Muscle of leg (tissue), 11 donors: ENCODE measurements around the gene APBB1. TPM values are rescaled to one million over a fixed set of nuclear protein-coding genes. Genes with fewer than 3 reads are reported as not detected.
A peak's percentile ranks its signal among the peaks of the same experiment; 100 is the strongest.
"Not testable (repeated sequence)": the region's sequence is repeated elsewhere in the genome, so short reads cannot be mapped to it uniquely, and the experiment has no call there.

Experiments used
- DNase-seq: peaks from one replicate; pipeline ENCODE4 v3.0.0; 2013
- H3K27ac ChIP-seq: one replicate; pipeline ENCODE4 v1.5.1; 2013; ENCODE audit warnings: mild to moderate bottlenecking, low read length, control low read depth
- H3K27me3 ChIP-seq: one replicate; pipeline ENCODE4 v1.6.1; 2013; ENCODE audit warnings: low read length; ENCODE audit not compliant: control insufficient read depth, insufficient read depth
- H3K36me3 ChIP-seq: one replicate; pipeline ENCODE4 v1.6.1; 2013; ENCODE audit warnings: low read length; ENCODE audit not compliant: control insufficient read depth, insufficient read depth
- H3K4me1 ChIP-seq: one replicate; pipeline ENCODE4 v1.6.1; 2013; ENCODE audit warnings: low read length; ENCODE audit not compliant: control insufficient read depth, insufficient read depth
- H3K4me3 ChIP-seq: one replicate; pipeline ENCODE4 v1.5.1; 2013; ENCODE audit warnings: low read length, control low read depth
- H3K9me3 ChIP-seq: replicated peaks from 2 replicates; pipeline ENCODE4 v1.6.1; 2013; ENCODE audit warnings: low read depth, low read length; ENCODE audit not compliant: control insufficient read depth
- WGBS: methylation state at CpG from one replicate; pipeline ENCODE4 v1.1.5; 2013; ENCODE audit warnings: missing lambda C conversion rate; ENCODE audit not compliant: insufficient coverage; 5-methylcytosine and 5-hydroxymethylcytosine counted together
- polyA plus RNA-seq, 8 donors: library from polyadenylated mRNA; unstranded; fragments of 120-200 nt; gene quantifications; one replicate each; pipeline versions ENCODE4 v1.2.1 to v1.2.3, GENCODE V29; 2013; ENCODE audit warnings: inconsistent platforms in 1 of 8, low replicate concordance in 1 of 8; ENCODE audit not compliant: insufficient read length in 8 of 8, insufficient read depth in 1 of 8
- total RNA-seq: library from RNA; stranded (reverse); fragments of 120-200 nt; gene quantifications from one replicate; pipeline ENCODE4 v1.2.4, GENCODE V29; 2013

The APBB1 gene
- total and polyA plus RNA-seq, 9 donors = 26.0 to 33.2 (median 30.4) TPM

DNA sequence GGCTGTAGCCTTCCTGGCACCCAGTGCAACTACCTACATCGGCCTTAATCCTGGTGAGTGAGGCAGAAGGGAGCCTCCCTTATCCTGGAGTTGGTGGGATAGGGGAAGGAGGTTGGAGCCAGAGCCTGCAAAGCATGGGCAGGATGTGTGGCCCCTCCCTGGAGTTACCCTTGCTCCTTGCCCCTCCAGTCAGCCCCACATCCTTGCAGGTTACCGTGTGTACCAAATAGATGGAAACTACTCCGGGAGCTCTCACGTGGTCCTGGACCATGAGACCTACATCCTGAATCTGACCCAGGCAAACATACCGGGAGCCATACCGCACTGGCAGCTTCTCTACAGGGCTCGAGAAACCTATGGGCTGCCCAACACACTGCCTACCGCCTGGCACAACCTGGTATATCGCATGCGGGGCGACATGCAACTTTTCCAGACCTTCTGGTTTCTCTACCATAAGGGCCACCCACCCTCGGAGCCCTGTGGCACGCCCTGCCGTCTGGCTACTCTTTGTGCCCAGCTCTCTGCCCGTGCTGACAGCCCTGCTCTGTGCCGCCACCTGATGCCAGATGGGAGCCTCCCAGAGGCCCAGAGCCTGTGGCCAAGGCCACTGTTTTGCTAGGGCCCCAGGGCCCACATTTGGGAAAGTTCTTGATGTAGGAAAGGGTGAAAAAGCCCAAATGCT, 24.8 kb downstream of the APBB1 start:
- no peaks in the 10 kb centered on the region for H3K9me3 ChIP-seq
- H3K27ac ChIP-seq = no peak overlapping the region
- 86% methylated on average over 16 of the region's 16 CpGs for WGBS
- DNase-seq = no peak
- H3K36me3 ChIP-seq = peaks cover 26% of the 10 kb centered on the region
- H3K27me3 ChIP-seq = no peaks in the 10 kb centered on the region
- no peak overlapping the region for H3K4me3 ChIP-seq
- H3K4me1 ChIP-seq = peaks cover 16% of the 10 kb centered on the region

GRCh38 chr11:6392251-6392650, 26.6 kb downstream of the APBB1 start:
- H3K36me3 ChIP-seq = peaks cover 24% of the 10 kb centered on the region
- H3K27me3 ChIP-seq, H3K4me3 ChIP-seq, DNase-seq, H3K27ac ChIP-seq, H3K9me3 ChIP-seq: not testable (repeated sequence)
- WGBS = no CpG with 5 or more reads among the region's 4 CpGs
- peaks cover 16% of the 10 kb centered on the region for H3K4me1 ChIP-seq

DNA sequence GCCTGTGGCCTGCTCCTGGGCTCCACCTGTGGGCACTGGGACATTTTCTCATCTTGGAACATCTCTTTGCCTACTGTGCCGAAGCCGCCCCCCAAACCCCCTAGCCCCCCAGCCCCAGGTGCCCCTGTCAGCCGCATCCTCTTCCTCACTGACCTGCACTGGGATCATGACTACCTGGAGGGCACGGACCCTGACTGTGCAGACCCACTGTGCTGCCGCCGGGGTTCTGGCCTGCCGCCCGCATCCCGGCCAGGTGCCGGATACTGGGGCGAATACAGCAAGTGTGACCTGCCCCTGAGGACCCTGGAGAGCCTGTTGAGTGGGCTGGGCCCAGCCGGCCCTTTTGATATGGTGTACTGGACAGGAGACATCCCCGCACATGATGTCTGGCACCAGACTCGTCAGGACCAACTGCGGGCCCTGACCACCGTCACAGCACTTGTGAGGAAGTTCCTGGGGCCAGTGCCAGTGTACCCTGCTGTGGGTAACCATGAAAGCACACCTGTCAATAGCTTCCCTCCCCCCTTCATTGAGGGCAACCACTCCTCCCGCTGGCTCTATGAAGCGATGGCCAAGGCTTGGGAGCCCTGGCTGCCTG, 27.3 kb downstream of the APBB1 start:
- no peak overlapping the region for H3K4me3 ChIP-seq
- peaks cover 24% of the 10 kb centered on the region for H3K36me3 ChIP-seq
- WGBS = 94% methylated on average over 13 of the region's 18 CpGs
- DNase-seq = no peak
- no peak overlapping the region for H3K27ac ChIP-seq
- H3K27me3 ChIP-seq = no peaks in the 10 kb centered on the region
- peaks cover 16% of the 10 kb centered on the region for H3K4me1 ChIP-seq
- no peaks in the 10 kb centered on the region for H3K9me3 ChIP-seq

GRCh38 chr11:6390718-6391469, 28.0 kb downstream of the APBB1 start:
- no peaks in the 10 kb centered on the region for H3K27me3 ChIP-seq
- 39% methylated on average over 9 of the region's 19 CpGs for WGBS
- H3K4me1 ChIP-seq = peaks cover 16% of the 10 kb centered on the region
- peaks cover 24% of the 10 kb centered on the region for H3K36me3 ChIP-seq
- no peak for DNase-seq
- H3K4me3 ChIP-seq = peak overlapping the region; percentile 94
- H3K9me3 ChIP-seq = no peaks in the 10 kb centered on the region
- H3K27ac ChIP-seq = peak overlapping the region; percentile 85

GRCh38 chr11:6389905-6390717, 28.8 kb downstream of the APBB1 start, which contains the start of gene SMPD1:
SMPD1 (plus strand) TSS chr11:6390474; CDS start chr11:6390599, 125 bp downstream.
- Histone ChIP-seq H3K27ac (peak within 1 kb of the TSS; percentile 91), H3K9me3 (no peaks in the 10 kb centered on the region), H3K36me3 (peaks cover 18% of the 10 kb centered on the region), H3K27me3 (no peaks in the 10 kb centered on the region), H3K4me1 (peaks cover 16% of the 10 kb centered on the region), H3K4me3 (peak within 1 kb of the TSS; percentile 94)
- DNase-seq = peak; percentile 95
- WGBS = under 1% methylated on average over 49 of the region's 63 CpGs

- no CpG with 5 or more reads among the region's 1 CpG for WGBS
- H3K4me1 ChIP-seq = peaks cover 16% of the 10 kb centered on the region
- no peak overlapping the region for H3K27ac ChIP-seq
- H3K9me3 ChIP-seq = no peaks in the 10 kb centered on the region
- H3K36me3 ChIP-seq = peaks cover 5% of the 10 kb centered on the region
- H3K4me3 ChIP-seq = no peak overlapping the region
- DNase-seq = no peak
- no peaks in the 10 kb centered on the region for H3K27me3 ChIP-seq
These were observed 30.1 kb downstream of the APBB1 start for GRCh38 chr11:6388748-6389147.

DNA sequence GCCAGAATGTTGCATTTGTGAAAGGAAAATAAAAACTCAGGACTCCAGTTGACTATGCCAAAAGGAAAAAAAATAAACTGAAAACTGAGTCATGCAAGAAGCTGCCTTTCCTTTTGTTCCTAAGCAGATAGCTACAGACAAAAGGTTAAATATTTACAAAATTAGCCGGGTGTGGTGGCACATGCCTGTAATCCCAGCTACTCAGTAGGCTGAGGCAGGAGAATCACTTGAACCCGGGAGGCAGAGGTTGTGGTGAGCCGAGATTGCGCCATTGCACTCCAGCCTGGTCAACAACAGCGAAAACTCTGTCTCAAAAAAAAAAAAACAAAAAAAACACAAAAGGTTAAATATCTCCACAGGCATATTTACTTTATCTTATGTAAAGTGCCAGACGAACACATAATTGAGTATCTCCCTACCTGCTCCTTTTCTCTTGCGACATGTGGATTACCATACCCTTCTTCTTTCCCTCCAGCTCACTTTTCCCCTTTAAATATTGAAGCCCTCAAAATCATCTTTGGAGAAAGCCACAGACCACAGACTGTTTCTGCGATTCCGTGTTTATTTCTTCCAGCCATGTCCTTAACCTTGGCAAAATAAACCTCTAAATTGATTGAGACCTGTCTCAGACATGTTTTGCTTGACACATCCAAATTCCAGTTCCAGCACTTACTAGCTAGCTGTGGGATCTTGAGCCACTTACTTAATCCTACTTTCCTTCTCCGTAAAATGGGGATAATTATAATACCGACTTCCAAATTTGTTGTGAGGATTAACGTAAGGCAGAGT, 30.9 kb downstream of the APBB1 start:
- no peaks in the 10 kb centered on the region for H3K9me3 ChIP-seq
- WGBS = 72% methylated on average over 8 of the region's 12 CpGs
- DNase-seq = no peak
- H3K27ac ChIP-seq = no peak overlapping the region
- no peaks in the 10 kb centered on the region for H3K27me3 ChIP-seq
- H3K4me3 ChIP-seq = no peak overlapping the region
- H3K4me1 ChIP-seq = peaks cover 16% of the 10 kb centered on the region
- H3K36me3 ChIP-seq = no peaks in the 10 kb centered on the region

GRCh38 chr11:6385046-6385777, 33.7 kb downstream of the APBB1 start:
- no peak for DNase-seq
- Histone ChIP-seq H3K4me1 (peaks cover 6% of the 10 kb centered on the region), H3K36me3 (no peaks in the 10 kb centered on the region), H3K4me3 (no peak overlapping the region), H3K9me3 (no peaks in the 10 kb centered on the region), H3K27me3 (no peaks in the 10 kb centered on the region), H3K27ac (no peak overlapping the region)
- 88% methylated on average over 4 of the region's 7 CpGs for WGBS

DNA sequence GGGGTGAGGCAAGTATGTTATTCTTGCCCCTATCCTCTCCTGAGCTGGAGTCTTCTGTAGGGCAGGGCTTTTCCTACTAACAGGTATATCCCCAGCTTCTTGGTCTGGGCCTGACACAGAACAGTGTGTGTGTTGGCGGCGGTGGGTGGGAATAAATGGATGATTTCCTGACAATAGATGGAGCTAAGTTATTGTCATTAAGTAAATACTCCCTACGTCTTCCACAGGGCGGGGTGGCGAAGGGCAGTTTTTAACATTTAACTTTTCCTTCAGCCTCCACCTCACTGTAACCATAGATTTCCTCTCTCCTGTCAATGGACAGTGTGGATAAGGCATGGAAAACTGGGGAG, 40.3 kb downstream of the APBB1 start:
- DNase-seq = no peak
- H3K4me1 ChIP-seq = no peaks in the 10 kb centered on the region
- no peak overlapping the region for H3K4me3 ChIP-seq
- no peaks in the 10 kb centered on the region for H3K27me3 ChIP-seq
- no CpG with 5 or more reads among the region's 5 CpGs for WGBS
- H3K27ac ChIP-seq = no peak overlapping the region
- no peaks in the 10 kb centered on the region for H3K9me3 ChIP-seq
- H3K36me3 ChIP-seq = no peaks in the 10 kb centered on the region
